Right lobe of liver (tissue), 6 donors: ENCODE measurements around the gene ACYP1. TPM values are rescaled to one million over a fixed set of nuclear protein-coding genes. Genes with fewer than 3 reads are reported as not detected.

Source experiments
- ATAC-seq, 4 donors: fragments of 200-7000 bp; cut with Tn5 transposase; one replicate each; pipeline ENCODE4 v1.9.1; 2020; ENCODE audit warnings: mild to moderate bottlenecking in 4 of 4, moderate library complexity in 4 of 4
- DNase-seq, 3 donors: peaks; one replicate each; pipeline ENCODE4 v3.0.0-alpha.2; 2020
- H3K27ac ChIP-seq, 3 donors: fragments of 200-600 bp; one replicate each; pipeline ENCODE4 v1.8.0; 2022
- H3K27me3 ChIP-seq, 2 donors: fragments of 200-600 bp; one replicate each; pipeline ENCODE4 v1.8.0; 2022
- H3K36me3 ChIP-seq, 4 donors: fragments of 200-600 bp; sonication (generic) in 1 of 4; one replicate each; pipeline versions ENCODE4 v1.5.1 to v1.8.0; 2017 to 2022; ENCODE audit warnings: control low read depth in 1 of 4
- H3K4me1 ChIP-seq, 4 donors: fragments of 200-600 bp; sonication (generic) in 1 of 4; one replicate each; pipeline versions ENCODE4 v1.5.1 to v1.8.0; 2017 to 2022; ENCODE audit warnings: control low read depth in 1 of 4
- H3K4me3 ChIP-seq, 3 donors: fragments of 200-600 bp; one replicate each; pipeline ENCODE4 v1.8.0; 2022
- H3K9me3 ChIP-seq, 4 donors: fragments of 200-600 bp; sonication (generic) in 1 of 4; one replicate each; pipeline versions ENCODE4 v1.5.1 to v1.8.0; 2017 to 2022; ENCODE audit warnings: control low read depth in 1 of 4
- POLR2A ChIP-seq: fragments of 450-650 bp; IDR thresholded peaks from one replicate; pipeline ENCODE4 v1.6.1; 2017; ENCODE audit warnings: antibody characterized with exemption, mild to moderate bottlenecking
- WGBS: methylation state at CpG from one replicate; pipeline ENCODE4 v1.1.6; 2018; ENCODE audit warnings: low coverage, low lambda C conversion rate; ENCODE audit not compliant: insufficient coverage; ENCODE audit errors: missing lambda C conversion rate; 5-methylcytosine and 5-hydroxymethylcytosine counted together
- intact Hi-C, 2 donors: fragments of 100-400 bp; cut with DNase I; formaldehyde crosslinking; loops; one replicate each; pipeline versions ENCODE4 v1.11.2 to v1.14.1; 2022
- total RNA-seq, 6 experiments: library from RNA; depleted of rRNA in 2 of 6; stranded (reverse); fragments of >200 nt in 2 of 6; fragmentation: NEBNext Ultra II Directional in 3 of 6; extraction: Animal tissue kit (Norgen Biotek cat#: 25700) in 3 of 6; gene quantifications; one replicate each; pipeline versions ENCODE4 v1.1.0 to v1.2.4, GENCODE V29; 2016 to 2023
- TF ChIP-seq, protein P1 (sequence below), 4 donors: fragments of 200-600 bp in 3 of 4; fragments of 450-650 bp in 1 of 4; IDR thresholded peaks; one replicate each; pipeline versions ENCODE4 v1.5.1 to v1.8.0; 2016 to 2022; ENCODE audit warnings: antibody characterized with exemption in 4 of 4, mild to moderate bottlenecking in 2 of 4
- donor health status: DM: no; HTN: yes; CAD: no.
- donor health status: DM: no; HTN: no; CAD: no.
- donor health status: DM: no; HTN: no; CAD: no.
- donor health status: DM: no; HTN: yes; CAD: no.
- donor health status: DM: no; HTN: yes; CAD: no.

The ACYP1 gene
- total RNA-seq, 6 experiments from 2014 or later = 1.7 to 6.6 (median 3.6) TPM

DNA sequence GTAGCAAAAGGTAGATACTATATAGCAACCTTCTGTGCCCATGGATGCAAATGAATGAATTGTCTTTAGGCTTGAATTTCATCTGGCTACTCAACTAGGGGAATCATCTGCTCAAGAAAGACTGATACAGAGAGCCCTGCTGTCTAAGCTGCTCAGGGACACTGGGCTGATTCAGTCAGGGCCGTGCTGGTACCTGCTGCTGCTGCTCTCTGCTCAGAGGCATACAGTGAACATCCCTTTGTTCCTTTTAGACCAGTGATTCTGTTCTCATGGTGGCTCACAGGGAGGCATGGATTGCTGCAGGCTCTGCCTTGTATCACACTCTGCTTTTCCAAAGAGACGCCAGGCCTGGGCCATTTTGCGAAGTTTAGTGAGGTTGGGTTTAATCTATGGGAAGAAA is 47.0 kb downstream of the ACYP1 start:
- 96% methylated on average over 3 of the region's 3 CpGs for WGBS
- Histone ChIP-seq H3K27ac (no peak overlapping the region), H3K27me3 (no peaks in the 10 kb centered on the region), H3K9me3 (no peaks in the 10 kb centered on the region), H3K36me3 (peaks cover 0 to 55% (median 37%) of the 10 kb centered on the region in 4 donors), H3K4me1 (no peaks in the 10 kb centered on the region), H3K4me3 (no peak overlapping the region)
- TF ChIP-seq POLR2A = no peak
- TF ChIP-seq, protein P1, sequence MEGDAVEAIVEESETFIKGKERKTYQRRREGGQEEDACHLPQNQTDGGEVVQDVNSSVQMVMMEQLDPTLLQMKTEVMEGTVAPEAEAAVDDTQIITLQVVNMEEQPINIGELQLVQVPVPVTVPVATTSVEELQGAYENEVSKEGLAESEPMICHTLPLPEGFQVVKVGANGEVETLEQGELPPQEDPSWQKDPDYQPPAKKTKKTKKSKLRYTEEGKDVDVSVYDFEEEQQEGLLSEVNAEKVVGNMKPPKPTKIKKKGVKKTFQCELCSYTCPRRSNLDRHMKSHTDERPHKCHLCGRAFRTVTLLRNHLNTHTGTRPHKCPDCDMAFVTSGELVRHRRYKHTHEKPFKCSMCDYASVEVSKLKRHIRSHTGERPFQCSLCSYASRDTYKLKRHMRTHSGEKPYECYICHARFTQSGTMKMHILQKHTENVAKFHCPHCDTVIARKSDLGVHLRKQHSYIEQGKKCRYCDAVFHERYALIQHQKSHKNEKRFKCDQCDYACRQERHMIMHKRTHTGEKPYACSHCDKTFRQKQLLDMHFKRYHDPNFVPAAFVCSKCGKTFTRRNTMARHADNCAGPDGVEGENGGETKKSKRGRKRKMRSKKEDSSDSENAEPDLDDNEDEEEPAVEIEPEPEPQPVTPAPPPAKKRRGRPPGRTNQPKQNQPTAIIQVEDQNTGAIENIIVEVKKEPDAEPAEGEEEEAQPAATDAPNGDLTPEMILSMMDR (IDR thresholded peaks at IDR 0.05) = no peak
- ATAC-seq (no peak), DNase-seq (no peak)
- intact Hi-C loops = no loop called here

DNA sequence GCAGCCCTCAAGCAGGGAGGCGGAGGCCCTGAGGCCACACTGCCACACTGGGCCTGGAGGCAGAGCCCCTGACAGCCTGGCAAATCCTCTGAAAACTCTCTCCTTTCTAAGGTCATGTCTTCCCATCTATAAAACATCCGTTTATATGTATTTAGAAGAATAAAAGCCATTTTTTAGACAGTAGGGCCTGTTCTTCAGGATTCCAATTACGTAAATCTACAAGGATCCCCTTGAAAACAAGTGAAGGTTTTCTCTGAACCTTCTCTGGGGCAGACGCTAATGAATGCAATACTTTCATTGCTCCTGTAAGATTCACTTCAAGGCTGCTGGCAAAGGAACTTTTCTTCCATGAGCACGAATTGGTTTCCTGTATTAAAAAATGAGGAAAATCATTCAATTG is 48.3 kb downstream of the ACYP1 start:
- 80% methylated on average over 5 of the region's 5 CpGs for WGBS
- ATAC-seq = no peak
- intact Hi-C loops = no loop called here

DNA sequence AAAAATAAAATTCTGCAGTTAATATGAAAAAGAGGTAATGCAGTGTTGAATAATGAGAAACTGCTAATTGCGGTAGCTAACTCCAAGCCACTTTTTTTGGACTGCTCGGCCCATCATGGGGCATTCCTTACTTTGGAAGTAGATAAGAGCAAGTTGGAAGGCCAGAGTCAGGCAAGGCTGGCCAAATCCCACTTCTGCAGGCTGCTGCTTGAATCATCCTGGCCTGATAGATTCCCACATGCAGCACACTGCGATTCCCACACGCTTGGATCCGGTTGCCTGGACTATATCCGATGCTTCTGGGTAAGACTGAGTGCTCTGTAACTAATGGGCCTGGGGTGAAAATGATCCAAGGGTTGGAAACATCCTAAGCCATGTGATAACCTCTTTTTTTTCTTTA is 50.5 kb downstream of the ACYP1 start:
- ATAC-seq = peak in 1 of 4 donors; percentile 17
- DNase-seq = no peak
- intact Hi-C loops = no loop called here

More for the DNA sequence above, 48.3 kb downstream of the ACYP1 start:
- TF ChIP-seq, protein P1 (IDR thresholded peaks at IDR 0.05) = no peak
- no peak for TF ChIP-seq POLR2A
- Histone ChIP-seq H3K36me3 (peaks cover 0 to 52% (median 30%) of the 10 kb centered on the region in 4 donors), H3K4me1 (no peaks in the 10 kb centered on the region), H3K9me3 (no peaks in the 10 kb centered on the region), H3K27ac (no peak overlapping the region), H3K27me3 (no peaks in the 10 kb centered on the region), H3K4me3 (no peak overlapping the region)
- DNase-seq = no peak

DNA sequence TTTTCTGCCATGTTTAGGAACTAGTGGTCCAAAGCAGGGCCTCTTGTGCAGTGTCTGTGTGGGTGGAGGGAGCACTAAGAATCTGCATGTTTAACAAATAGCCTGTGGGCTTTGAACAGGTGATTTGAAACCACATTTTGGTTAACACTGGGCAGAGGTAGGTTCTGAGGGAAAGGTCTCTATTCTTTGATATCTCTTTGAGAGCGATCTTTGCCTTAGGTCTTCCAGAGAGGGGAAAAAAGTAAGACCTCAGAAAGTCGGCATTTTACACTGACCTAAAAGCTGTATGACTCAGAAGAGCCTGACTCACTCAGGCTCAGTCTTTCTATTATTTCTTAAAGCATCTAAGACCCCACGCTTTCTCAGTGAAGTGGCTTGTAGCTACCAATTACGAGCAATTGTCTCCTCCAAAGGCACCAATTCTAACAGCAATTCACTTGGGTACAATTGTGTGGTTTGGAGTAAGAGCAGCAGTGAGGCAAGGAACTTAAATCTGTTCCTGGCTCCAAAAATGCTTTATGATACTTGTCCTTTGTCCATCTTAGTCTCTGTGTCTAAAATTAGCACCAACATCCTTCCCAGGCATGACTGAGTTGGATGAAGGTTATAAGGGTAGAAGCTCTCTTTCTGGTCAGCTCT is 52.3 kb downstream of the ACYP1 start:
- Histone ChIP-seq H3K27me3 (no peaks in the 10 kb centered on the region), H3K27ac (peak overlapping the region in 1 of 3 donors; percentile 20), H3K4me3 (no peak overlapping the region), H3K4me1 (peaks cover 0 to 5% (median 0%) of the 10 kb centered on the region in 4 donors), H3K9me3 (no peaks in the 10 kb centered on the region), H3K36me3 (peaks cover 0 to 58% (median 34%) of the 10 kb centered on the region in 4 donors)
- intact Hi-C loops = no loop called here
- 71% methylated on average over 4 of the region's 4 CpGs for WGBS
- ATAC-seq (peak in 1 of 4 donors; percentile 31), DNase-seq (no peak)
- TF ChIP-seq, protein P1 (IDR thresholded peaks at IDR 0.05) = no peak
- TF ChIP-seq POLR2A = no peak

More for the DNA sequence above, 50.5 kb downstream of the ACYP1 start:
- H3K9me3 ChIP-seq = no peaks in the 10 kb centered on the region
- peaks cover 0 to 56% (median 30%) of the 10 kb centered on the region in 4 donors for H3K36me3 ChIP-seq
- H3K4me1 ChIP-seq = peaks cover 0 to 5% (median 0%) of the 10 kb centered on the region in 4 donors
- H3K27me3 ChIP-seq = no peaks in the 10 kb centered on the region
- TF ChIP-seq, protein P1 (IDR thresholded peaks at IDR 0.05) = no peak
- no peak for TF ChIP-seq POLR2A
- no peak overlapping the region for H3K27ac ChIP-seq
- no peak overlapping the region for H3K4me3 ChIP-seq
- WGBS = 82% methylated on average over 5 of the region's 6 CpGs
